ENCODE results near the gene VPS4B.

GRCh38 chr18:63373161-63373560 is 49.1 kb downstream of the VPS4B start:
- TF ChIP-seq CTCF (IDR thresholded peaks at IDR 0.05; ENCODE audit: poor library complexity, severe bottlenecking) = no peak
- TF ChIP-seq POLR2AphosphoS5 (IDR thresholded peaks at IDR 0.05) = no peak
- TF ChIP-seq RAD21 (conservative IDR thresholded peaks at IDR 0.05) = no peak
- no peak for TF ChIP-seq EP300 (conservative IDR thresholded peaks at IDR 0.05; ENCODE audit: poor library complexity, severe bottlenecking)
- TF ChIP-seq SMC3 (conservative IDR thresholded peaks at IDR 0.05; ENCODE audit: poor library complexity) = no peak
- TF ChIP-seq, protein P1, sequence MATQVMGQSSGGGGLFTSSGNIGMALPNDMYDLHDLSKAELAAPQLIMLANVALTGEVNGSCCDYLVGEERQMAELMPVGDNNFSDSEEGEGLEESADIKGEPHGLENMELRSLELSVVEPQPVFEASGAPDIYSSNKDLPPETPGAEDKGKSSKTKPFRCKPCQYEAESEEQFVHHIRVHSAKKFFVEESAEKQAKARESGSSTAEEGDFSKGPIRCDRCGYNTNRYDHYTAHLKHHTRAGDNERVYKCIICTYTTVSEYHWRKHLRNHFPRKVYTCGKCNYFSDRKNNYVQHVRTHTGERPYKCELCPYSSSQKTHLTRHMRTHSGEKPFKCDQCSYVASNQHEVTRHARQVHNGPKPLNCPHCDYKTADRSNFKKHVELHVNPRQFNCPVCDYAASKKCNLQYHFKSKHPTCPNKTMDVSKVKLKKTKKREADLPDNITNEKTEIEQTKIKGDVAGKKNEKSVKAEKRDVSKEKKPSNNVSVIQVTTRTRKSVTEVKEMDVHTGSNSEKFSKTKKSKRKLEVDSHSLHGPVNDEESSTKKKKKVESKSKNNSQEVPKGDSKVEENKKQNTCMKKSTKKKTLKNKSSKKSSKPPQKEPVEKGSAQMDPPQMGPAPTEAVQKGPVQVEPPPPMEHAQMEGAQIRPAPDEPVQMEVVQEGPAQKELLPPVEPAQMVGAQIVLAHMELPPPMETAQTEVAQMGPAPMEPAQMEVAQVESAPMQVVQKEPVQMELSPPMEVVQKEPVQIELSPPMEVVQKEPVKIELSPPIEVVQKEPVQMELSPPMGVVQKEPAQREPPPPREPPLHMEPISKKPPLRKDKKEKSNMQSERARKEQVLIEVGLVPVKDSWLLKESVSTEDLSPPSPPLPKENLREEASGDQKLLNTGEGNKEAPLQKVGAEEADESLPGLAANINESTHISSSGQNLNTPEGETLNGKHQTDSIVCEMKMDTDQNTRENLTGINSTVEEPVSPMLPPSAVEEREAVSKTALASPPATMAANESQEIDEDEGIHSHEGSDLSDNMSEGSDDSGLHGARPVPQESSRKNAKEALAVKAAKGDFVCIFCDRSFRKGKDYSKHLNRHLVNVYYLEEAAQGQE (IDR thresholded peaks at IDR 0.05; ENCODE audit: borderline replicate concordance) = no peak
- TF ChIP-seq TAF1 (IDR thresholded peaks at IDR 0.05; ENCODE audit: low read depth) = no peak
- TF ChIP-seq EZH2 (IDR thresholded peaks at IDR 0.05; ENCODE audit: borderline replicate concordance, insufficient read depth, low read length, poor library complexity, severe bottlenecking) = no peak

Measured in neural cell (in vitro differentiated cells).